Thyroid gland (tissue), 4 donors: ENCODE measurements around the gene CUTA.

ENCODE experiments used
- CTCF ChIP-seq, 6 experiments: fragments of 200-600 bp in 3 of 6; fragments of 450-650 bp in 3 of 6; sonication (generic) in 3 of 6; IDR thresholded peaks; one replicate each; pipeline ENCODE4 v1.5.1; 2016 to 2019; ENCODE audit warnings: antibody characterized with exemption in 6 of 6, mild to moderate bottlenecking in 2 of 6, inconsistent platforms in 1 of 6, moderate library complexity in 1 of 6
- POLR2A ChIP-seq, 2 donors: fragments of 450-650 bp; IDR thresholded peaks; one replicate each; pipeline ENCODE4 v1.6.1; 2017; ENCODE audit warnings: antibody characterized with exemption in 2 of 2, mild to moderate bottlenecking in 2 of 2, moderate library complexity in 1 of 2

GRCh38 chr6:33428966-33429749 is 11.3 kb upstream of the CUTA start:
- TF ChIP-seq CTCF (IDR thresholded peaks at IDR 0.05) (no peak), POLR2A (IDR thresholded peaks at IDR 0.05) (no peak)
